ENCODE results near the gene DYNC2I2.

DNA sequence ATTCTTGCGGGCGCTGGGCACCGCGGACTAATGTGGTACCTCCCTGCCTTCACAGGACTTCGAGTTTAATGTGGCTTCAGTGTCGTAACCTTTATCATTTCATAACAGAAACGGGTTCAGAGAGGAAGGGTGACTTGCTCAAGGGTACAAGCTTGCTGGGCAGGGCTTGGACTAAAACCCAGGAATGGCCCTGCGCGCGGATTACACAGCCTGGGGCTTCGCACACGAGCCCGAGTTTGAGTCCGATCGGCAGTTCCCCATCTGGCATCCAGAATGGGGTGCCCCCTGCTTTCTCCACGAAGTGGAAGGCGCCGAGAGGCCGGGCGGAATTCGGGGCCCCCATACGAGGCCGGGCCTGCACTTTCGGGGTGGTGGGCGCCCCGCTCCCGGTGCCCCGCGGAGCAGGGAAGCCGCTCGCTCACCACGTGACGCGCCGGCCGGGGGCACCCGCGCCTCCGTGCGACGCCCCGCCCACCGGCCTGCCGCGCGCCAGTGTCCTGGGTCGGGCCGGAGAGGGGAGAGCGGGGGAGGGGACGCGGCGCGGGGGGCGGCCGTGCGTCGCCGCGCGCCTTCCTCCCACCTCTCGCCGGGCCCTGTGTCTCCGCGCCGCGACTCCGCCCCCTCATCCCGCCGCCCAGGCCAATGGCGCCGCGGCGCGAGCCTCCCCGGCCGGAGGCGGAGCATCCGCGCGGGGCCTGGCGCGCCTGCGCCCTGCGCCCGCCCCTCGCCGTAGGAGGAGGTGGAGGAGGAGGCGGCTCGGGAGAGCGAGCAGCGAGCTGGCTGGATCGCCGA lies 32.0 kb upstream of the DYNC2I2 start, which contains the start of gene SET:
- TF ChIP-seq POLR2A (IDR thresholded peaks at IDR 0.05), result peak; percentile 68 to 96 (median 73)
- TF ChIP-seq, protein P1, sequence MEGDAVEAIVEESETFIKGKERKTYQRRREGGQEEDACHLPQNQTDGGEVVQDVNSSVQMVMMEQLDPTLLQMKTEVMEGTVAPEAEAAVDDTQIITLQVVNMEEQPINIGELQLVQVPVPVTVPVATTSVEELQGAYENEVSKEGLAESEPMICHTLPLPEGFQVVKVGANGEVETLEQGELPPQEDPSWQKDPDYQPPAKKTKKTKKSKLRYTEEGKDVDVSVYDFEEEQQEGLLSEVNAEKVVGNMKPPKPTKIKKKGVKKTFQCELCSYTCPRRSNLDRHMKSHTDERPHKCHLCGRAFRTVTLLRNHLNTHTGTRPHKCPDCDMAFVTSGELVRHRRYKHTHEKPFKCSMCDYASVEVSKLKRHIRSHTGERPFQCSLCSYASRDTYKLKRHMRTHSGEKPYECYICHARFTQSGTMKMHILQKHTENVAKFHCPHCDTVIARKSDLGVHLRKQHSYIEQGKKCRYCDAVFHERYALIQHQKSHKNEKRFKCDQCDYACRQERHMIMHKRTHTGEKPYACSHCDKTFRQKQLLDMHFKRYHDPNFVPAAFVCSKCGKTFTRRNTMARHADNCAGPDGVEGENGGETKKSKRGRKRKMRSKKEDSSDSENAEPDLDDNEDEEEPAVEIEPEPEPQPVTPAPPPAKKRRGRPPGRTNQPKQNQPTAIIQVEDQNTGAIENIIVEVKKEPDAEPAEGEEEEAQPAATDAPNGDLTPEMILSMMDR (IDR thresholded peaks at IDR 0.05), result no peak

Data from body of pancreas (tissue), 4 donors.